Suppressor macrophage treated with lipopolysaccharide for 1 hour (primary cell): ENCODE results near the gene CHST9.

Experiments used
- DNase-seq, 3 donors: peaks; one replicate each; pipeline ENCODE4 v3.0.0-alpha.2; 2020 to 2022

The CHST9 gene

DNA sequence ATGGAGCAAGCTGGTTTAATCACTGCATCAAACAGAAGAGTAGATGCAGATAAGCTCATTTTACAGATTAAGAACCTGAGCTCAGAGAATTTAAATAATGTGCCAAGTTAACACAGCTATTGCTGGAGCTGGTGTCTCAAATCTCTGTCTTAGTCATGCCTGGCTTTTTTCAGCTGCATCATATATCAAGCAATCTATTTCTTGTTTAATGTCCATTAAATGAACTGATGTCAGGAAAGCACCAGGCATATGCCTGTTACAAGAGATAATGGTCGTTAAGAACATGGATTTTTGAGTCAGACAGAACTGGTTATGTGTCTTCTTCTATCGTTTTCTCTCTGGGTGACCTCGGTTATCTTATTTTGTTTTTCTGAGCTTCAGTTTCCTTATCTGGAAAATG is 259.8 kb downstream of the CHST9 start:
- DNase-seq: no peak

DNA sequence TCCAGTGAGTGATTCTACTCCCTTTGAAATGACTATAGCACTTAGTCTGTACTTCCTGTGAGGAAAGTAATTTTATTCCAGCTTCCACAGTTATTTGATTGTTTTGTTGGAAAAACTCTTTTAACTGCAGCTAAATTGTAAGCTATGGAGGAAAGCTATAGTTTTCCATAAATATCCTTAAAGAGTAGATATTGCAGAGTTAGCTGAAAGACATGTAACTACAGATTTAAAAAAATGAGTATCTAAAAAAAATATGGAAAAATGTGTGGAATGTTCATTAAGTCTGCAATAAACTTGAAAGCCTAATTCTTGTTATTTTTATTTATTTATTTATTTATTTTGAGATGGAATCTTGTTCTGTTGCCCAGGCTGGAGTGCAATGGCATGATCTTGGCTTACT is 262.8 kb downstream of the CHST9 start:
- no peak for DNase-seq

DNA sequence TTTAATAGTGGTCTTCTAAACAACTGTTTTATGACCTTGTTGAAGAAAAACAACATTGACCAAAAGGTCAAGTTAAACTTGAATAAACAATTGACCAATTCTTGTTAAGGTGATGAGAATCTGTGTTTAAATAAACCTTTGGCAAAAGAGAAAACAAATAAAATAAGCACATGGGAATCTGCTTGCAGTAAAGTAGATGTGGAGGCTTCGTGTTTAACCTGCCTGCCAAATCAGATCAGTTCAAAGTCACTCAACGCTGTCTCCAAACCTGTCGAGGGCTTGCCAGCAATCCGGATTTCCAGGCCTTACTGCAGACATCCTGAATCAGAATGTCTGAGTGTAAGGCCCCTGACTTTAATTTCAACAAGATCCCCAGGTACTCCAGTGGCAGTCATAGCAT is 264.5 kb downstream of the CHST9 start:
- DNase-seq: no peak

DNA sequence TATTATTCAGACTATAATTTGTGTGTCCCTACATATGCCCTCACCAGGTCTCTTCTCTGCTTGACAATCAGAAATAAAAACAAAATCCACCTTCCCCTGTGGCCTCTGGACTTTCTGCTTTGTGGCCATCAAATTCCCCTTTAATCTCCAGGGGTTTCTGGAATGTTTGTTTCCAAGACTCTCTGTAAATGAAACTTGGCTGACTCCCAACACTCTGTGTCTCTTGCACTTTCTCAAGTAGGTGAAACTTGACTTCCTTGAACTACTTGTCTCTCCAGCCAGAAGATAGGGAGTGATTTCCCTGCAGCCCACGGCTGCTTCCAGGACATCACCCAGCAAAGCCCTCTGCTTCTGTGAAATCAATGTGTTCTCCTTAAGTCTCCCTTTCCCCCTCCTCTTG is 265.5 kb downstream of the CHST9 start:
- DNase-seq: no peak

DNA sequence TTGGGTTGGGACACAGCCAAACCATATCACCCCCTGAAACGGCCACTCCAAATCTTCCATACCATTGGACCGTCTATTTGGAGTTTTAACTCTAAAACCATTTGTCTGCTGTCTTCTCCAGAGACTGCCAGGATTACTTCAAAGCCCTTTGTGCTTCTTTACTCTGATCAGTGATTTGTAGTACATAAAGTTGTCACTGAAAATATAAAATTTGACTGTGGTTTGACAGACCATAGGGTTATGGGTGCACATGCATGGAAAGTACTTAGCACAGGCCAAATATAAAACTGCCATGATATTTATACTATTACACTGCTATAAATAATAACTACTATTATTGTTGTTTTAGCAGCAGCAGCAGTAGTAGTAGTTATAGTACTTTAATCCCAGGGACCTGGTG is 265.9 kb downstream of the CHST9 start:
- DNase-seq: no peak

DNA sequence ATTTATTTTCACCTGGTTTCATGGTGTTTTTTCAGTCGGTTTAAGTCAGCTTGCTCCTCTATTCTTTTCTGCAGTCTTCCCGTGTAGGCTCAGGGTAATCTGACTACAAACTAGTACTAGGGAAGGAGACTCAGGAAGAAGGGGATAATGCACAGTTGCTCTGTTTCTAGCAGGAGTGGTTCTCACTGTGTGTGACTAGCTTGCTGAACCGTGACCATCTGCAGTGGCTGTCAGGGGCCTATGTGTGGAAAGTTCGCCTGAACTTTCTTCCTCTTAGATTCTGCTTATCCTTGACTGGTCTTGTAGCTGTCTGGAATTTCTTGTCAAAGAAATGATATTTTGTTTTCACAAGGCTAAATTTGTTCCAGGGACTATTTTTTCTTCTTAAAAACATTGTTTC is 273.3 kb downstream of the CHST9 start:
- DNase-seq: no peak

DNA sequence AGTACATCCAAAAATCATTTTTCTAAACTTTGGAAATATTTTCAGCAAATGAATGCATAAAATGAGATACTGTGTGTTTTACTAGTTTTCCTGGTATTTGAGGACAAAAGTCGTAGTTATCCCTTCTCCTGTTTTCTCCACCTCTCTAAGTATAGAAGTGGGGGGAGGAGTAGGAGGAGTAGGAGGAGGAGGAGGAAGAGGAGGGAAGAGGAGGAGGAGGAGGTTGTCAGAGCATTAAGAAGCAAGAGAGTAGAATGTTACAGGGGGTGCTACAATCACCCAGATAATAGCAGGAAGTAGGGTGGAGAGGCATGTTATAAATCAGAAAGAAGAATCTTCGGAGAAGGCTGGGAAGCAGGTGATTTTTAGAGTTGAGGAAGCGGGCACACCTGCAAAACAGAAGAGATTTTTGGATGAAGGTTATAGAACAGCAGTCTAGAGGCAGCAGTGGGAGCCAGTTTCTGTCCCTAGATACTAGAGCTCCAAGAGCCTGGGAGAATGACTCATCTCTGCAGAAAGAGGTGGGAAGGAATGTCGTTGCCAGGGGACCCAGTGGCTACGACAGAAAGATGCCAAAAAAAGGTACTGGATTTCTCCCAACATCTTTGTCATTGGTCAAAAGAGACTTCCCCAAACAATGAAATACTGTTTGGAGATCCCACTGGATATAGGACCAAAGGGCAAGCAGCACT is 275.4 kb downstream of the CHST9 start:
- no peak for DNase-seq

DNA sequence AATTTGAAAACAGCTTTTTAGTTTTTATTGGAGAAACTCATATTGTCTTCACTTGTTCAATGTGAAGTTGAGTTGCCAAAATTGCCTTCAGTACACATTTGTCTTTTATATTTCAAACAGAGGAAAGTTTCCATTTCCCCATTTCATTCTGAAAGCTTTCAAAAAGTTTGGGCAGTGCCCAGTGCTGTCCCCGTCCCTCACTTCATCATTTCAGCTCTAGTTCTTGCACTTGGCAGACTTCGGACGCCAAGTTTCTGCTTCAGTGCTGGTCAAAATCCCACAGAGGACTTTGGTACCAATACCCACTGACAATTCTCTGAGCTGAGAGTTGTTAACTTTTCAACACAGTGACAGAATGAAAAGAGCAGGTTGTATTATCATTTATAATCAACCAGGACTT is 276.2 kb downstream of the CHST9 start:
- no peak for DNase-seq

DNA sequence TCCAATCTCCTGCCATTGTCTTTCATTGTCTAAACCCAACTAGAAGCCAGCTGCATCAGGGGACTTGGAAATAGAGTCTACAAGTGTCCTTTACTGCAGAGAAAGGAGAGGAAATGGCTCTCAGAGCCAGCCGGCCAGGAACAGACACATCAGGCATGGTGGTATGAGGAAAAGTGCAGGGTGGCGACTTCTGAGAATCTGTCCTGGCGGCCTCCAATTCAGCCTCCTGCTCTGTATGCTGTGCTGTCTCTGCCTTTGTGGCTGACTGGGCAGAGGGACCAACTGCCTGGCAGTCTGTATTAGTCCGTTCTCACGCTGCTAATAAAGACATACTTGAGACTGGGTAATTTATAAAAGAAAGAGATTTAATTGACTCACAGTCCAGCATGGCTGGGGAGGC is 282.8 kb downstream of the CHST9 start:
- DNase-seq: no peak

DNA sequence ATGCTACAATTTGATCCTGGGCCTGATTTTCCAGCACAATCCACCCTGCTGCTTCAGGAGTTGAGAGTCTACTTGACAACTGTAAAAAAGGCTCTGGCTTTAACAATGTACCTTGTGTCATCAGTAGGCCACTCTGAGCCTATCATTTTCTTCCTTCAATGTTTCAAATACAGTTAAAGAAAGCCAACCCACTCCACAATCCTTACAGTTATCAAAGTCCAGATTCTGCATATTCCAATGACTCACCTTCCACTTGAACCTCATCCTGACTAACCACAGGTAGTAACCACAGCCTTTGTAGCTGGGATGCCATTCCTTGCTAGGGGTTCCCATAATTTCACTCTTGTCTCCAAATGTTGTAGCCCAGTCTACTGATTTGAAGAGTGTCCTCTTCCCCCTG is 284.1 kb downstream of the CHST9 start:
- no peak for DNase-seq

DNA sequence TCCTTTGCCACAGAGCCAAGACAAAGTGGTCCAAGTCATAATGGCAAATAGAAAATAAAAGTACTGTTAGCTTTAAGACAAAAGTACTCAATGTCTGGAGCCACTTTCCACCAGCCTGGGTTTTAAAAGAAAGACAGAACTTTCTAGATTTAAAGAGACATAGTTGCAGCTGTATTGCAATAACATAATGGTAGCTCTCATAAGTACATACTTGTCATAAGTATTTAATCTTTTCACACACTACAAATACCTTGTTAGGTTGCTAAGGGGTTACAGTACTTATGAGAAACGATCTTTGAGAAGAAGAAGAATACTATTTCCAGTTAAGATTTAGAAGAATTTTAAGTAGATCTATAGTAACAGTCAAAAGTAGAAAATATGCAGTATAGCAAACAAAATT is 290.7 kb downstream of the CHST9 start:
- no peak for DNase-seq

DNA sequence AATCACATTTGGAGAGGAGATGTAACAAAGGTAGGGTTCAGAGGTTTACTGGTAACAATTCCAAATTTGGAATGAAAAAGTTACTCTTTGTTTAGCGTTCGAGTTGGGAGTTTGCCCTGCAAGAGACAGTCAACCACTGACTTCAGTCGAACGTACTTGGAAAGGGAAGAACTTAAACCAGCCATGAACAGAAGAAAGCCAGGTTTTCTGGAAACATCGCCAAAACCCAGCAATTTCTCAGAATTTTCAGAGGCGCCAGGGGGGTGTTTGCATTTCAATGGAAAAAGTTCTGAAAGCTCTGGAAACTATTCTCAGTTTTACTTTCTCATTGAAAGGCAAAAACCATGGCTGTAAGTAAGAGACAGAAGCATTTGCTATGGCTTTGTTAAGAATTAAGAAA is 291.1 kb downstream of the CHST9 start:
- no peak for DNase-seq

DNA sequence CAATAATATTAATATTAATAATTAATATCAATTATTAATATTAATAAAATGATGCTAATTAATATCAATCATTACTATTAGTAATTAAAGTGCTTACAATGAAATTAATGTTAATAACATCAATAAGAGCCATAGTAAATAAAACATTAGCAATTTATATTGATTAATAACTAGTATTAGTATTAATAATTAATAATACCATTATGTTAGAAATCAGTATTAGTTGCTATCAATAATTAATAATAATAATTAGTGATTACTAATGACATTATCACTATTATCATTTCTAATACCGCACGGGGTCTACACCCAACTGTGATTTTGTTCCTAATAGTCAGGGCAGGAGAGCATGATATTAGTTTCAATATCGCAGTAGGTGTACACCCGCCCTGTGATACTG is 296.8 kb downstream of the CHST9 start:
- DNase-seq: no peak

DNA sequence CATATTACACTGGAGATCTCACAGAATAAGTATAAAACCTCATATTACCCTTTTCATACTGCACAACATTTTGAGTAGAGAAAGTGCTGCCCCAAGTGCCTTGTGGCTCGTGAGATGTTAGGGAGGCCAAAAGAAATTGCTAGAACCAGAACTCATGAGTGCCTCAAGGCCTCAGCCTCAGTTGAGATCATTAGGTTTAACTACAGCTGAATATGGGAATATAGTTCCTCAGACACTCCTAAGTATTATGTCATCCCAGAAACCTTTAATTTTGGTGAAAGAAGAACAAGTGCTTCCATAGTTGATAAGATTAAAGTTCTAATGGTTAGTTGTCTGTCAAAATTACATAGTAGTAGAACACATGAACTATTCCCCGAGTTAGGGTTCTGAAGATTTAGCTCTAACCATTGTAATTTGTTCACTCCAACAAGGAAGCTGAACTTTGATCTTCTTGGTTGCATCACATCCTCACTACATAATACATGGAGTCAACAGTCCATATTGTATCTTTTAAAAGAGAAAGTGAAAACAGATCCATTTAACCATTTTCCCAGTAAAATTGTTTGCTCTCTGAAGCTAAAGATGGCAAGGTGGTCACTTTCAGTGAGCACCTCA is 310.0 kb downstream of the CHST9 start:
- DNase-seq: peak; percentile 10 to 27 (median 20)

DNA sequence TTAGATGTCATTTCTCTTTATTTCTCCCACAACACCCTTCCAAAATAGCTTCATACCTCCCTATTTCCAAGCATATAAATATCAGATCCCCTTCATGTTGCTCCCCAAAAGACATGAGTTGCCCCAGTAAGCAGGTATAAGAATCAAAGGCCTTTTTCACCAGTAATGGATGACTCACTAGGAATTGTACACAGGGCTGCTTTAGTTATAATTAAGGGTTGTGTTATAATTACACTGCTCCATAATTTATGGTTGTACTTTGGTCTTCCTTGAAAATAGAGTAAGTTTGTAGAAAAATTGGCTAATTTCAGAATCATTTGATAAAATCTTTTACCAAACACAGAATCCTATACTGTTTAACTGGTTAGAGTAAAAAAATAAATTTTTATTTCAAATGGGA is 310.8 kb downstream of the CHST9 start:
- DNase-seq: no peak

DNA sequence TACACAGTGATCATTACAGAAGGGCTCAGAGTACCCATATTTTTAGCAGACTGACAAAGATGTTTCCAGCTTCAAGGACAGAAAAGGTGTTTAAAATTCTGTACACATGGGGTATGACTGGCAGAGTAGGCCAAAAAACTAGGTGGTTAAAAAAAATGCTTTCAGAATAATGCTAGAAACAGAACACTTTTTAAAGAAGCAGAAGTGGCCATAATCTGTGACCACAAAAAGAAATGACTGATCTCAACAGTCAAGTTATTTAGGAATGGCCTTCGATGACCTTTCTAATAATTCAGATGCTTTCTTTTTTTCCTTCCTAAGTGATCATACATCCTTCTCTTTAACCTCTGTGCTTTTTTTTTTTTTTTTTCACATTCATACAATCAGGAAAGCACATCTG is 315.5 kb downstream of the CHST9 start:
- peak in 1 of 3 donors; percentile 14 for DNase-seq

DNA sequence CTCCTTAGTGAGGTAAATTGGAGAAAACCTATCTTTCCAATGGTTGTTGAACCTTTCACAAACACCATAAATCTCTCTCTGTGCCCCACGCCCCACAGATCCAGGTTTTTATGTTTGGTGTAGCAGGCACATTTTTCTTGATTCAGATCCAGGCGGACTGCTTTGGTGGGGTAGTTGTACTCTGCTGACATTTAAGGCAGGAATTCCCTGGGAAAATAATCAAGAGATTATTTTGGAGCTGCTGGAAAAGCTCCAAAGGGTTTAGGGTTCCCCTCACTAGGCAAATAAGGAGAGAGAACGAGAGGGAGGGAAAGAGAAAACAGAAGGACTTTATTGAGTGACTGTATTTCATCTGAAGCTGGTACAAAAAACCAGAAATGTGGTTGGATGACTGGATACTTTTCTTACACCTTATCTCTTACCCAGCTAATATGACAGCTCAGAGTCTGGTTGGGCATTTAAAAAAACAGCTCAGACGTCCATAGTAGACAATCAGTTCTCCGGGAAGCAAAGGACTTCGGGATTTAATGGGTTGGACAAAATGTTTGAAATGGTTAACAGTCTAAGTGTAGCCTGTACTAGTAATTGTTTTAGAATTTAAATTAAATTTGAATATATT is 316.0 kb downstream of the CHST9 start:
- no peak for DNase-seq

DNA sequence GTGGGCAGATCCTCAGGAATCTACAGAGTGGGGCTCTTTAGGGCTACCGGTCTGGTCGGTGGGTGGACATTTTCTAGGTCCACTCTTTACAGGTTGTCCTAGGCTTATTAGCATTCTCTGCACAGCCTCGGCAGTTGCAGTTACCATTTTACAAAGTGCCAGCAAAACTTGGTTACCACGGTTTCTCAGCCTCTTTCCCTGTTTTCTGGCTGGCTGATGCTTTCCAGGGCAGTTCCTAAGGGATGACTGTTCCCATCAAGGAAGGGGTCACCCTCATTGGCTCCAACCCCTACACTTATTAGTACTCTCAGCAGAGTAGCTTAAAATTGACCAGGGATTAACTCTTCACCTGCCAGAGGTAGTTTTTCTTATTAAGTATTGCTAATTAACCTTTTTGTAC is 317.6 kb downstream of the CHST9 start:
- no peak for DNase-seq

DNA sequence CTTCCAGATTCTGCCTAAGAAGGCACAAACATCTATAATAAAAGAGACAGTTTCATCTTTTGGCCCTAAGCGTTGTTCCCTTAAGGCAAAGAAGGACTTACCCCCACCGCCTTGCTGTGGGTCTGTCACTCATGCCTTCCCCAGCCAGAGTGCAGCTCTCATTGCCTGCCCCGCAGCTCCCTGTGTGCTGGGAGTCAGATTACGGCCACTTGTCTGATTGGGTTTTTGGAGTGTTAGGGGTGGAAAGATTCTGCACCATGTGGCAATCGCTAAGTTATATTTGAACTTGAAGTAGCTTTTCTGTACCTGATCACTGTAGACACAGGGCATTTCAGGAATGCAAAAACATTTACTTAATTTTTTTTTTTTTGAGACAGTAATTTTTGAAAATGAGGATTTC is 319.6 kb downstream of the CHST9 start, which contains the start of gene AQP4:
AQP4 (minus strand) TSS at position 151 of the 400 bp plus-strand sequence; CDS start at position 133, 18 bp downstream.
- DNase-seq: no peak

DNA sequence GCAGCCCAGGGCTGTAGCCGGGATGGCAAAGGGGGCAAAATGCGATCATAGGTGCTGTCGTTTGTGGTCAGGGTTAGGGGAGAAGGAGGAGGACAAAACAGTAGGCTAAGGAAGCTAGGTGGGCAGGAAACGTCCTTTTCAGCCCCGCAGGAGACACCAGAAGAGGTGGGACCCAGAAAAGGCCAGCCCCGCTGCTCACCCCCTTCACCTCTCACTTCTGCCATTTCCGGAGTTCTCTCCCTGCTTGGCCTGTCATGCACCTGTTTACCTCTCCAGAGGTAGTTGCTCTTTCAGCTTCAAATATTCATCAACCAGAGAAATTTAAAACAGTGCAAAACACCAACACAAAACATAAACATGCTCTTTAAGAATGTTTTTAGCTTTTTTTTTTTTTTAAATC is 320.4 kb downstream of the CHST9 start:
- DNase-seq: no peak

DNA sequence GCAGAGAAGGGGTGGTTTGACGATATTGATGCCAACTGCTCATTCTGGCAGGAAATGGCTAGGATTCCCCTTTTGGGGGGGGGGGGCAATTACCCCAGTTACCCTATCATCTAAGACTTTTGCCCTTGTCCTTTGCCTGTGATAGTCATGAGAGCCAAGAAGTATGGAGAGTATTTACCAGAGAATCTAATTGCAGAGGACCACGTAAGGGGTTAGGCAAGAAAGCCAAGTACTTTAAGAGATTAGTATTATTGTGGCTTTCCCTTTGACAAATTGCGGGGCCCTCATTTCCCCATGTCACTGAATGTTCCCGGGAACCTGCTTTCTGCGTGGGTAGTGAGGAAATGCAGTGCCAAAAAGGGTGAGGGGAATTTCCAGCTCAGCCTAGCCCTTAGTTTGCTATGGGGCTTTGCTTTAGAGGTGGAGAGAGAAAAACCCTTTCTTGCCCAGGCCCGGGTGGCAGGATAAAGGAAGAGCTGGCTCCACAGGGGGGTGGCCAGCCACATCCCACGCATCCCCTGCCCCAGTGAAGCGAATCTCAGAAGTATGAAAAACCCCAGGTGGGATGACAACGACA is 321.1 kb downstream of the CHST9 start:
- DNase-seq: peak; percentile 14 to 32 (median 32)

DNA sequence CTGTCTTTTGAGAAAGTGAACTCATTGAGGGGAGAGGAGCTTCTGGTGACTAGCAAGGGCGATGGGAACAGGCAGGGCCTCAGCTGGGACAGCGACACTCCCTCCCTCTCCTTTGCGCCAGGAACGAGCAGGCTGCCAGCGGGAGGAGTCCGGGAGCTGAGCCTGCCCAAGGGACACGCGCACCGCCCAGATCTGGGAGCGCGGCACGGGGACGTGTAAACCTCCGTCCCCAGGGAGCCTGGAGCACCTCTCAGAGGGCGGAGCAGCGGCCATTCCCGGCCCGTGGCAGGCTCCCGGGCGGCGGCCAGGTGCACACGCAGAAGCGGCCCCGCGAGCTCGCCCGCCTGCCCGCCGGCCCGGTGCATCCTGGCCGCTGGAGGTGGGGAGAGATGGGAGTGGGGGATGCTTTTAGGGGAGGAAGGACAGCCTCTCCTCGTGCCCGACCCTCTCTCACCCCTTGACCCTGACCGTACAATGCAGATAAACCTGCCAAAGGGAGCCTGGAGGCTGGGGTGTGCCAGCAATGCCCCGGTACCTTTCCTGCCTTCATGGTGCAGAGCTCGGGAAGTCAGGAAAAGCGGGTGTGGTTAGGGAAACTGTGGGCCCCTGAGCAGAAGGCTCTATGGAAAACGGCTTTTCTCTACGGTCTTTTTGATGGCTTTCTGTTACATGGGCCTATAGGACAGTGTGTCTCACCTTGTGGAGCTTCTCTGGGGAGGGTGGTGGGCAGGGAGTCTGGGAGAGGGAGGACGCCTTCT is 321.8 kb downstream of the CHST9 start:
- DNase-seq: no peak

DNA sequence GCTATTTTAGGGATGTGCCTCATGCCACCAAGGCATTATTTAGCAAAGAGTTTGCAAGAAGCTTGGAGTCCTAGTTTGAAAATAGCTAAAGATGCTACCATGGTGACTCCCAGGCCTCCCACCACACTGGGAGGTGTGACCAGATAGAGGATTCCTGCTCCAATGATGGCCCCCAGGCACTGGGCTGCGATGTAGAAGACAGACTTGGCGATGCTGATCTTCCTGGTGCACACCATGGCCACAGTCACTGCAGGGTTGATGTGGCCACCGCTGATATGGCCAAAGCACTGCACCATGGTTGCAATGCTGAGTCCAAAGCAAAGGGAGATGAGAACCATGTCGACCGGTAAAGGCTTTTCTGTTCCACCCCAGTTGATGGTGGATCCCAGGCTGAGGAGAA is 323.0 kb downstream of the CHST9 start:
- no peak for DNase-seq
